AG10803 (cell line): ENCODE results near the gene ISX.

Source experiments
- DNase-seq: peaks from one replicate; pipeline ENCODE4 v3.0.0; 2010; ENCODE audit warnings: low read depth
- H3K4me3 ChIP-seq: 2 replicates; pipeline ENCODE4 v1.5.1; 2011; ENCODE audit warnings: mild to moderate bottlenecking, low read length, control low read depth
- TF ChIP-seq, protein P1 (sequence below): conservative IDR thresholded peaks from 2 replicates; pipeline ENCODE4 v1.5.1; 2011; ENCODE audit warnings: mild to moderate bottlenecking, low read length, control low read depth, inconsistent platforms

Gene ISX

DNA sequence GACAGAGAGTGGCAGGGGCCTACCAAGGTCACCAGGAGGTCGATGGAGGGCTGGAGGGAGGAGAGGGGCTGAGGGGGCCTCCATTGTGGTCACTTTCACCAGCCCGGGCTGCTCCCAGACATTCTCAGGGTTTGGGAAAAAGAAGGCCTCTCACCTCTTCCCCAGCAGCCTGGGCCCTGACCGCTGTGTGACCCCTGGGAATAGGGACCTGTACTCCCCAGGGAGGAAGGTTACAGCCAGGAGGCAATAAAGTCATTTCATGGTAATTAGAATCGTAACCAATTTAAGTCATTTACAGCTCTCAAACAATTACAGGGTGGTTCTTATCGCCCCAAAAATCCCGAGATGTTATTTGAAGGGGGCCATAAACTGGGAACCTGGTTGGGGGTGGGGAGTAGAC, 37.8 kb downstream of the ISX start:
- TF ChIP-seq, protein P1, sequence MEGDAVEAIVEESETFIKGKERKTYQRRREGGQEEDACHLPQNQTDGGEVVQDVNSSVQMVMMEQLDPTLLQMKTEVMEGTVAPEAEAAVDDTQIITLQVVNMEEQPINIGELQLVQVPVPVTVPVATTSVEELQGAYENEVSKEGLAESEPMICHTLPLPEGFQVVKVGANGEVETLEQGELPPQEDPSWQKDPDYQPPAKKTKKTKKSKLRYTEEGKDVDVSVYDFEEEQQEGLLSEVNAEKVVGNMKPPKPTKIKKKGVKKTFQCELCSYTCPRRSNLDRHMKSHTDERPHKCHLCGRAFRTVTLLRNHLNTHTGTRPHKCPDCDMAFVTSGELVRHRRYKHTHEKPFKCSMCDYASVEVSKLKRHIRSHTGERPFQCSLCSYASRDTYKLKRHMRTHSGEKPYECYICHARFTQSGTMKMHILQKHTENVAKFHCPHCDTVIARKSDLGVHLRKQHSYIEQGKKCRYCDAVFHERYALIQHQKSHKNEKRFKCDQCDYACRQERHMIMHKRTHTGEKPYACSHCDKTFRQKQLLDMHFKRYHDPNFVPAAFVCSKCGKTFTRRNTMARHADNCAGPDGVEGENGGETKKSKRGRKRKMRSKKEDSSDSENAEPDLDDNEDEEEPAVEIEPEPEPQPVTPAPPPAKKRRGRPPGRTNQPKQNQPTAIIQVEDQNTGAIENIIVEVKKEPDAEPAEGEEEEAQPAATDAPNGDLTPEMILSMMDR: no peak
- no peak overlapping the region for H3K4me3 ChIP-seq
- DNase-seq: no peak

GRCh38 chr22:35104491-35104890, 38.5 kb downstream of the ISX start:
- TF ChIP-seq, protein P1: no peak
- no peak overlapping the region for H3K4me3 ChIP-seq
- DNase-seq: no peak

GRCh38 chr22:35109616-35110015, 43.7 kb downstream of the ISX start:
- no peak for DNase-seq
- TF ChIP-seq, protein P1: no peak
- no peak overlapping the region for H3K4me3 ChIP-seq

DNA sequence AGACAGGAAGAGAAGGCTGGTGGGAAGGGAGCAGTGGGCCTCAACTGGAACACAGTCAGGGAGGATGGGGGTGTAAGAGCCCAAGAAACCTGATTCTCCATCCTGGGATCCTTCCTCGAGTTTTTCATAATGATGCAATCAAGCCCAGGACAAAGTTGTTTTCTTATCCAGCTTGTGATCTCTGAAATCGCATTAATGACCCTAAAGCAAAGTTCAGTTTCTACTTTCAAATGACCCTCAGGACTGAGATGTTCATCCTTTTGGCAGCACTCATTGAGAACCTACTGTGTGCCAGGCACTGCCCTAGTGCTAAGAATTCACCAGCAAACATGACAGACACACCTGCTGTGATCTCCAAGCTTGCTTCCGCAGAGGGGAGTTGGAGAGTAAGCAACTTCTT, 45.3 kb downstream of the ISX start:
- TF ChIP-seq, protein P1: no peak
- no peak overlapping the region for H3K4me3 ChIP-seq
- DNase-seq: no peak

DNA sequence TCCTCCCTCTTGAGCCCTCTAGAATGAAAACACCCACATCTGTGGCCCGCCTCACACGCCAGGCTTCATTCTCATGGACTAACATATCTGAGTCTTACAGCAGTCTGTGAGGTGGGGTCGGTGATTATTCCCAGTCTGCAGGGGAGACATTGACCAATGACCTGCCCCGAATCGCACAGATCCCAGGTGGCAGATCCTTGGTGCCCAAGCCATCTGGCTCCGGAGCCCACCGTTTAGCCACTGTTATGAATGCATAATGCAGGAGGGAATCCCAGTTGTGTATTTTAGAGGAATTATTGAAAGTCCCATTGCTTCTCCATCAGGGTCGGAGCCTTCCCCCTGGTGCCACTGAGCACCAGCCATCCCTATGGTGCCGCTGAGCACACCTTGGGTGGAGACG, 47.4 kb downstream of the ISX start:
- TF ChIP-seq, protein P1: no peak
- DNase-seq: no peak

GRCh38 chr22:35114131-35114980, 48.4 kb downstream of the ISX start:
- H3K4me3 ChIP-seq: no peak overlapping the region
- TF ChIP-seq, protein P1: no peak
- no peak for DNase-seq

More for the DNA sequence above, 47.4 kb downstream of the ISX start:
- H3K4me3 ChIP-seq: no peak overlapping the region

DNA sequence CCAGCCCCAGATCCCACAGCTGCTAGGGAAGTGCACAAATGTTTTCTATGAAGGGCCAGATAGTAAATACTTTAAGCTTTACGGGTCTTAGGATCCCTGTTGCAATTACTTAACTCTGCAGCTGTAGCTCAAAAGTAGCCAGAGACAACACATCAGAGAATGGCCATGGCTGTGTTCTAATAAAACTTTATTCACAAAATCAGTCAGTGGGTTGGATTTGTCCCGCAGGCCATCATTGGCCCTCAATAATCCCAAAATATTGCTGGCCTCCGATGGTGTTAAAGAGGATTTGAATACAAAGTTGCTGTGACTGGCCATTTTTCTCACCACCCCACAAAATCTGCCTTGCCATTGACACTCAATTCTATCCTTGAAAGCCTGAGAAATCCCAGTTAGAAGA, 49.6 kb downstream of the ISX start:
- TF ChIP-seq, protein P1: no peak
- DNase-seq: no peak
- H3K4me3 ChIP-seq: no peak overlapping the region
